Heart right ventricle (tissue), 16 donors: ENCODE measurements around the gene PAK1. TPM values are rescaled to one million over a fixed set of nuclear protein-coding genes. Genes with fewer than 3 reads are reported as not detected.
A peak's percentile ranks its signal among the peaks of the same experiment; 100 is the strongest.

ENCODE experiments used
- ATAC-seq, 8 donors: fragments of 200-7000 bp; cut with Tn5 transposase; one replicate each; pipeline ENCODE4 v1.9.1; 2020; ENCODE audit warnings: mild to moderate bottlenecking in 8 of 8, moderate library complexity in 8 of 8, moderate number of reproducible peaks in 1 of 8
- DNase-seq, 2 donors: peaks; one replicate each; pipeline ENCODE4 v3.0.0-alpha.2; 2020
- H3K27ac ChIP-seq, 10 donors: fragments of 200-600 bp; sonication (generic) in 2 of 10; one replicate each; pipeline versions ENCODE4 v1.5.0 to v1.8.0; 2020 to 2022; ENCODE audit warnings: mild to moderate bottlenecking in 3 of 10
- H3K27me3 ChIP-seq, 7 donors: fragments of 200-600 bp; one replicate each; pipeline ENCODE4 v1.8.0; 2021 to 2022; ENCODE audit warnings: mild to moderate bottlenecking in 2 of 7
- H3K36me3 ChIP-seq, 9 donors: fragments of 200-600 bp; sonication (generic) in 1 of 9; one replicate each; pipeline versions ENCODE4 v1.5.0 to v1.8.0; 2020 to 2022; ENCODE audit warnings: mild to moderate bottlenecking in 2 of 9
- H3K4me1 ChIP-seq, 9 donors: fragments of 200-600 bp; sonication (generic) in 1 of 9; one replicate each; pipeline versions ENCODE4 v1.5.0 to v1.8.0; 2020 to 2022; ENCODE audit warnings: mild to moderate bottlenecking in 4 of 9
- H3K4me3 ChIP-seq, 10 donors: fragments of 200-600 bp; sonication (generic) in 2 of 10; one replicate each; pipeline versions ENCODE4 v1.5.0 to v1.8.0; 2020 to 2022; ENCODE audit warnings: mild to moderate bottlenecking in 7 of 10, moderate library complexity in 2 of 10
- H3K9me3 ChIP-seq, 11 donors: fragments of 200-600 bp in 10 of 11; sonication (generic) in 2 of 11; one replicate each; pipeline versions ENCODE4 v1.5.0 to v1.8.0; 2013 to 2022; ENCODE audit warnings: mild to moderate bottlenecking in 2 of 11, control low read depth in 1 of 11, moderate library complexity in 1 of 11
- CTCF ChIP-seq, 9 donors: fragments of 200-600 bp; sonication (generic) in 2 of 9; IDR thresholded peaks; one replicate each; pipeline versions ENCODE4 v1.5.0 to v1.8.0; 2021 to 2022; ENCODE audit warnings: antibody characterized with exemption in 9 of 9, mild to moderate bottlenecking in 5 of 9, moderate library complexity in 1 of 9
- WGBS, 2 donors: extraction: QIAGEN DNeasy Blood & Tissue Kit; methylation state at CpG; one replicate each; pipeline ENCODE4 v1.1.7; 2013; ENCODE audit warnings: inconsistent platforms in 1 of 2; 5-methylcytosine and 5-hydroxymethylcytosine counted together
- intact Hi-C, 10 donors: fragments of 100-400 bp; cut with DNase I; formaldehyde crosslinking; loops; one replicate each; pipeline versions ENCODE4 v1.11.1 to v1.14.2; 2022
- polyA plus RNA-seq, 2 donors: library from polyadenylated mRNA; stranded (reverse); fragments of 200-250 nt; gene quantifications; one replicate each; pipeline ENCODE4 v1.2.3, GENCODE V29; 2013
- total RNA-seq, 10 donors: library from RNA; stranded (reverse); fragmentation: NEBNext Ultra II Directional in 3 of 10; extraction: Animal tissue kit (Norgen Biotek cat#: 25700) in 3 of 10; gene quantifications; one replicate each; pipeline versions ENCODE4 v1.2.1 to v1.2.4, GENCODE V29; 2021 to 2023
- donor health status: Arrhythmogenic right ventricular cardiomyopathy.
- donor health status: ischemic (EF 13 %, LVEDD 7.1; RV severe dilation, severe dysfunction).
- donor health status: healthy with polysubstance abuse.
- donor health status: DM: no; HTN: yes; CAD: no.
- donor health status: DM: no; HTN: no; CAD: no.
- donor health status: ischemic (EF 25% LVEDD 6.9; RV normal size, moderate dysfunction).
- donor health status: ischemic (EF 25% LVEDD 5.7; RV mildly dilated, moderate dysfunction).
- donor health status: healthy.
- donor health status: DM: yes; HTN: yes; CAD: no.
- donor health status: Ischemic cardiomyopathy.
- donor health status: ischemic (EF 35%, LVEDD 5.7; RV mildly dilated, moderate dysfunction).
- donor health status: nonischemic (EF 11% LVEDD 7.7; RV severe dilation, severe dysfunction).
- donor health status: DM: yes; HTN: yes; CAD: no.
- donor health status: PGD.
- donor health status: ischemic (EF 29% LVEDD 5.4; RV normal size, mild dysfunction).
- donor health status: nonischemic (EF 23%, LVEDD 6.1; RV moderate dilation, normal function).

Gene PAK1
- total and polyA plus RNA-seq, 12 donors = 2.4 to 17.7 (median 6.8) TPM

DNA sequence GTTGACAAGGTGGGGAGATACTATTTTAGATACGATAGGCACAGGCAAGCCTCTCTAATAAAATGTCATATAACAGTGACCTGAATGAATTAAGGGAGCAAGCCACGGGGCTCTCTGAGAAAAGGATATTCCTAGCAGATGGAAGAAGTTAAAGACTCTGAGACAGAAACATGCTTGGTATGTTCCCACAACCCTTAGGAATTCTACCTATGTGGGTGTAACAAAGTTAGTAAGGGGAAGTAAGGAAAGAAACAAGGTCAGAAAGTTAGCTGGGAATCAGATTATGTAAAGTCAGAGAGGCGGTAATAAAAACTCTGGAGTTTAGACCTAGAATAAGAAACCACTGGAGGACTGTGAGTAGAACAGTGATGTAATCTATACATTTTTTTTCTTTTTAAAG lies 112.7 kb downstream of the PAK1 start:
- Histone ChIP-seq H3K27me3 (no peaks in the 10 kb centered on the region), H3K27ac (no peak overlapping the region), H3K9me3 (peaks cover 0 to 10% (median 3%) of the 10 kb centered on the region in 11 donors), H3K4me1 (no peaks in the 10 kb centered on the region), H3K36me3 (peaks cover 0 to 22% (median 0%) of the 10 kb centered on the region in 9 donors), H3K4me3 (no peak overlapping the region)
- ATAC-seq (no peak), DNase-seq (no peak)
- WGBS, 2 donors = 59 to 85% methylated on average over 3 of the region's 3 CpGs
- intact Hi-C loops = no loop called here
- no peak for TF ChIP-seq CTCF (IDR thresholded peaks at IDR 0.05)

DNA sequence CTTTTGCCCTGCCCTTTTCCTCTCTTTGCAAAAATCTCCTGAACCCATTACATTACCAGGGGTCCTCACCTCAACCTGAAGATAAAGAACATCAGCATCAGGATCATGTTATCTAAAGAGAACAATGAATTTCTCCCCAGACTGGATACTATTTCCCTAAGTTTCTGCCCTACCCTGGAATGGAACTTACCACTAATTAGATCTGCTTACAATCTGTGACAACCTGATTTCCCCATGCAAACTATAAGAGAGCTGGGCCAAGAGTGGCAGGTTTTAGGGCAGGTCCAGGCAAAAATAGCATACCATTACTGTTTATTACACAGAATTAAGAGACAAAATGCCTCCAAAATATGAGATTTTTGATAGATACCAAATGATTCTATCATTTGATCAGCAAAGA lies 114.4 kb downstream of the PAK1 start:
- DNase-seq (no peak), ATAC-seq (no peak)
- no peaks in the 10 kb centered on the region for H3K4me1 ChIP-seq
- no peaks in the 10 kb centered on the region for H3K27me3 ChIP-seq
- no peak overlapping the region for H3K27ac ChIP-seq
- H3K4me3 ChIP-seq = no peak overlapping the region
- peaks cover 0 to 3% (median 0%) of the 10 kb centered on the region in 11 donors for H3K9me3 ChIP-seq
- peaks cover 0 to 38% (median 0%) of the 10 kb centered on the region in 9 donors for H3K36me3 ChIP-seq
- no peak for TF ChIP-seq CTCF (IDR thresholded peaks at IDR 0.05)
- intact Hi-C loops = no loop called here

GRCh38 chr11:77353131-77353530 lies 120.8 kb downstream of the PAK1 start:
- 51 to 52% methylated on average over 3 of the region's 3 CpGs for WGBS, 2 donors
- H3K27me3 ChIP-seq = no peaks in the 10 kb centered on the region
- no peak for DNase-seq
- H3K9me3 ChIP-seq = no peaks in the 10 kb centered on the region
- no peak overlapping the region for H3K4me3 ChIP-seq
- peaks cover 0 to 49% (median 0%) of the 10 kb centered on the region in 9 donors for H3K36me3 ChIP-seq
- intact Hi-C loops = no loop called here
- no peak for TF ChIP-seq CTCF (IDR thresholded peaks at IDR 0.05)
- ATAC-seq = peak in 2 of 8 donors; percentile 13 to 24
- peaks cover 0 to 34% (median 14%) of the 10 kb centered on the region in 9 donors for H3K4me1 ChIP-seq
- H3K27ac ChIP-seq = peak overlapping the region in 3 of 10 donors; percentile 32 to 70 (median 37)

DNA sequence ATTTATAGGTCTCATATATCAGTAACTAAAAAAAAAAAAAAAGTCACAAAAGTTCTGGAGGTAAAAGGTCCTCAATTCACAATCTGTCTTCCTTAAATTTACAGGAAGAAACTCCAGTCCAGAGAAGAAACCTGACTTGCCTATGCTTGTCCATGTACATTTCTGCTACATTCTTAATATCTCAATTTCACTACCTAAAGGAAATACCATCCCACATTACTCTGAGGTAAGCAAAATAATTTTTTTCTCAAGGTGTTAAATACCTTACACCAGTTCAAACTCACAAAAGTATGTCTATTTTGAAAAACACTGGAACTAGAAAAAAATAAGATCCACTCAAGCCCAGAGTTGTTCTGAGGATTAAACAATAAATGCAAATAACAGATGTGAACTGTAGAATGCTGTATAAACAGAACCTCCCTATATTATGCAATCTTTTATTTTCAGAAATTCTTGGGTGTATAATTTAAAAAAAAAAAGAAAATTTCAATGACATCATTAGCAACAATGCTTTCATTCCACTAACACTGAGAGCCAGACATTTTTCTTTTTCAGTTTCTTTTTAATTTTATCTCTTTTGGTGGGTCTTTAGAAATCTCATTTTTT lies 122.5 kb downstream of the PAK1 start:
- Histone ChIP-seq H3K36me3 (peaks cover 0 to 52% (median 0%) of the 10 kb centered on the region in 9 donors), H3K4me3 (no peak overlapping the region), H3K9me3 (no peaks in the 10 kb centered on the region), H3K27me3 (no peaks in the 10 kb centered on the region), H3K4me1 (peaks cover 0 to 34% (median 14%) of the 10 kb centered on the region in 9 donors), H3K27ac (no peak overlapping the region)
- intact Hi-C loops = no loop called here
- TF ChIP-seq CTCF (IDR thresholded peaks at IDR 0.05) = no peak
- no peak for ATAC-seq
- DNase-seq = no peak
